Measurements from ENCODE around the gene TXNRD1.
"Not testable (repeated sequence)": the region's sequence is repeated elsewhere in the genome, so short reads cannot be mapped to it uniquely, and the experiment has no call there.

Gene TXNRD1

DNA sequence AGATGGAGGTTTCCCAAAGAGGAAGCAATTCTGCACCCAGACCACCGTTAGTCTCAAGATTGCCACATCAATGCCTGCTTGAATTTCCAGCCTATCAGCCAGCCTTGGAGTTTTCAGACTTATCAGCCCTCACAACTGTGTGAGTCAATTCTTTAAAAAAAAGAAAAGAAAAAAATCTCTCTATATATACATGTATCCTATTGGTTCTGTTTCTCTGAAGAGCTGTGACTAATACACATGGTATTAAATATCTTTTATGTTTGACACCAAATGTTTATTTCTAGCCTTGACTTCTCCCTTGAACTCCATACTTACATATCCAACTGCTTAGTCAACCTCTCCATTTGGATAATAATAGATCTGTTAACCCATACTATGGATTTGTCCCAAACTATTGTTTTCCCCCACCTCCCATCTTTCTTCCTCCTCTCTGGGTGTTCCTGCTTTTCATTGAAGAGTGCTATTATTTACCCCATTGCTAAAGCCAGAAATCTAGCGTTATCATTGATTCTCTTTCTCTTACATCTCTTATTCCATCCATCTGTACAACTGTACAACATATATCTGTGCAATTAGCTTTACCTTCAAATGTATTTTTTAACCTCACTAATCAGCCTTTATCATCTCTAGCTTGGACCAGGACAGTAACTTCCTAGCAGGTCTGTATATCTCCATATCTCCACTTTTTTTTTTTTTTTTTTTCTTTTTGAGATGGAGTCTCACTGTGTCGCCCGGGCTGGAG, 65.3 kb downstream of the TXNRD1 start:
- no peak for DNase-seq (ENCODE audit: low spot score)

DNA sequence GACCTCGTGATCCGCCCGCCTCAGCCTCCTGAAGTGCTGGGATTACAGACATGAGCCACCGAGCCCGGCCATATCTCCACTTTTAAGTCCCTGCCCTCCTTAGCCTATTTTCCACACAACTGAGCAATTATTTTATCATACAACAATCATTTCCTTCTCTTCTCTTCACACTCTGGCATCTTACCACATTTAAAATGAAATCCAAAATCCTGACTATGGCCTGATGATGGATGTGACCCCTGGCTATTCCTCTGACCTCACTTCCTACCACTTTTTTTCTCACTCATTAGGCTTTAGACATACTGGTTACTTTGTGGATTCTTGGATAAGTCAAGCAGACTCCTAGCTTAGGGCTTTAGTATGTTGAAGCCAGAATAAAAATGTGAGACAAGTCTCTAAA, 66.1 kb downstream of the TXNRD1 start:
- DNase-seq (ENCODE audit: low spot score) = no peak

DNA sequence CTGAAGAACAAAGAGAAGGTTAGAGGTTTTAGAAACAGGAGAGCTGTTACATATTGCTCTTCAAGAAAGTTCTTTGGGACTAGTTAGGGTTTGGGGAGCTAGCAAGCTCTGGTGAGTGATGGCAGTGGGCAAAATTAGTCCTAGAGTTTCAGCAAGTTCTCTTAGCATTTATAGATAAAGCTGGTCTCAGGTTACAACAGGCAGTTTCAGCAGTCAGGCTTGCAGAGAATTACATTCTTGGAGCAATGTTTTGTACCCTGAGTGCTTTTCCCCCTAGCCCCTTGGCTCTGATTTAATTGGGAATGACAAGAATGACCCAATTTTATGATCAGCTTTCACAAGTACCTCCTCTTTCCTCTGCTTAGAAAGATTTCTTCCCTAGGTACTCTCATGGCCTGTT, 66.5 kb downstream of the TXNRD1 start:
- DNase-seq (ENCODE audit: low spot score) = no peak

DNA sequence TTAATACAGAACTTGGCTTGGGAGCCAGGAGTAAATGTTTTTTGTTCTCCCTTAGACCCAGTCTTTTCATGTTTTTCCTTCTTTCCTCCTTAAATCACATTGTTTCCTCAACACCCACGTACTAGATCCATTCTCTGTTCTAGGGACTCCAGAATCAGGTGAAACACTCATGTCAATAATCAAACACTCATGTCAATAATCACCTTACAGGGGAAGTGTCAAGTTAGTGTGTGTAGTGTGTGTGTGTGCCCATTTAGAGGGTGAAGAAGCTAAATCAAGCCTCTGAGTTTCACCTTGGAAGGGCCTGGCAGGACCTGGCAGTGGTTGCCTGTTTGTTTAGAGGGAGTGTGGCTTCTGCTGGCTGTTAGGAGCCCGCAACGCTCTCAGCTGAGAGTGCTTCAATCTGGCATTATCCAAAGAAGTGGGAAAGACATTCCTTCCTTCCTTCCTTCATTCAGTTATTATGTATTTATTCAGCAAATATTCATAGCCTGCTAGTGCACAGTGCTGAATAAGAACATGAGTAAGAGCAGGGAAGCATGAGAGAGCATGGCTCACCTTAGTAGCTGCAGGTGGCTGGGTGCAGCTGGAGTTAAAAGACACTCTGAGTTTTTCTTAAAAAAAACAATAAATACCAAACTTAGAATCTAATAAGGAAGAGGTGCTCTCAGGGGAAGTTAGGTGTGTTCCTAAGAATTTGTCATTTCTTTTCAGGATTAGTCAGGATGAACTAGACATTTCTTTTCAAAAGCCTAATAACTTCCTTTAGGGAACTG, 70.3 kb downstream of the TXNRD1 start:
- no peak for DNase-seq (ENCODE audit: low spot score)

DNA sequence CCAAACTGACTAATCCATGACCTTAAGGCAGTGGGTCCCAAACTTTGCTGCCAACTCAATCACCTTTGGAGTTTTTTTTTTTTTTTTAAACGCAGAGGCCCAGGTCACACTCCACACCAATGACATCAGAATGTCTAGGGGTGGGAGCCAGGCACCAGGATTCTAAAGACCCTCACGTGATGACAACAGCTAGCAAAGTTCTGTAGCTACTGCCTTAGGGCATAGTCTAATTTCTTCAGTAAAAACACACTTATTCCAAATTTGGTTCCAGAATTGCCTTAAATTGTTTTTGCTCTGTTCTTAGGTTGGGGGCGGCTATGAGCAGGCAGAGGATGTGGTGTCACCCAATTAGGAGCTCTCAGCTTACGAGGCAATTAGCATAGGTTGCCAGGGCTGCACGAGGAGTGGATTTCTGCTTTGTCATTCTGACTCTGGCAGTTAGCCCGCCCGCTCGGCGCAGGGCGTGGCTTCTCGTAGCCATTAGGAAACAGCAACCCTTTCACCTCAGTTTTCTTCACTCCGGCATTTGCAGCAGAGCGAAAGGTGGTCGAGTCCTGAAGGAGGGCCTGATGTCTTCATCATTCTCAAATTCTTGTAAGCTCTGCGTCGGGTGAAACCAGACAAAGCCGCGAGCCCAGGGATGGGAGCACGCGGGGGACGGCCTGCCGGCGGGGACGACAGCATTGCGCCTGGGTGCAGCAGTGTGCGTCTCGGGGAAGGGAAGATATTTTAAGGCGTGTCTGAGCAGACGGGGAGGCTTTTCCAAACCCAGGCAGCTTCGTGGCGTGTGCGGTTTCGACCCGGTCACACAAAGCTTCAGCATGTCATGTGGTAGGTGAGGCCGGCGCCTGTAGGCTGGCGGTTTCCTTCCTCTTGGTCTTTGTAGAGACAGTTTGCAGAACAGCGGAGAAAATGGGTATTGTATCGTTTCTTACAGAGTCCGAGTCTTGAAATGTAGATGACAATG, 71.2 kb downstream of the TXNRD1 start:
- DNase-seq (ENCODE audit: low spot score) = peak; percentile 82

DNA sequence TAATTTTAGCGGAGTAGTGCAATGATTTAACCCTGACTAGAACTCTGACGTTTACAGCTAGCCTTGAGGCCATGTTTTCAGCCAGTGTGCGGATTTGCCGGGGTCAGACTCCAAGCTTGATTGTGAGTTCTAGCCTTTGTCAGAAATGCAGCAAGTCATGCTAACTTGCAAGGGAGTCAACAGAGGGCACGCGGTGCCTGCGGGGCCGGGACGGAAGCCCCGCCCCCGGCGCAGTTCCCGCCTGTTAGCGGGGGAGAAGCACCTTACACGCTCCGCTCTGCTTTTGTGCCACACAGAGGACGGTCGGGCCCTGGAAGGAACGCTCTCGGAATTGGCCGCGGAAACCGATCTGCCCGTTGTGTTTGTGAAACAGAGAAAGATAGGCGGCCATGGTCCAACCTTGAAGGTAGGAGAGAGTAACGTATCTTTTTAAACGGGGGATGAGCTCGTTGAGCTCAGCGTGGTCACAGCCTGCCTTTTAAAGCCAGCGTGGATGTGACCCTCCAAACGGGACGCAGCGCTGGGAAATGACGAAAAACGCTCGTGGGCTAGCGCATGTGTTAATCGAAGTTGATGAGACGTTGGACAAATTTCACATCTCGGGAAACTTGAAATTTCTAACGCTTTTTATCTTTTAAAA, 73.2 kb downstream of the TXNRD1 start:
- peak; percentile 83 for DNase-seq (ENCODE audit: low spot score)

DNA sequence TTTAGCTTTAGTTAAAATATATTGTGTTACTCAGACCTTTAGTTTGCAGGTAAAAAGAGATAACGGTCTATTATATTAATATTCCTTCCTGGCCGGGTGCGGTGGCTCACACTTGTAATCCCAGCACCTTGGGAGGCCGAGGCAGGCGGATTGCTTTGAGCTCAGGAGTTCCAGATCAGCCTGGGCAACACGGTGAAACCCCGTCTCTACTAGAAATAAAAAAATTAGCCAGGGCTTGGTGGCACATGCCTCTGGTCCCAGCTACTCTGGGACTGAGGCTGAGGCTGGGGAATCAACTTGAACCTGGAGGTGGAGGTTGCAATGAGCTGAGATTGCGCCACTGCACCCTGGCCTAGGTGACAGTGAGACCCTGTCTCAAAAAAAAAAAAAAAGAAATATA, 74.7 kb downstream of the TXNRD1 start:
- DNase-seq (ENCODE audit: low spot score) = no peak

DNA sequence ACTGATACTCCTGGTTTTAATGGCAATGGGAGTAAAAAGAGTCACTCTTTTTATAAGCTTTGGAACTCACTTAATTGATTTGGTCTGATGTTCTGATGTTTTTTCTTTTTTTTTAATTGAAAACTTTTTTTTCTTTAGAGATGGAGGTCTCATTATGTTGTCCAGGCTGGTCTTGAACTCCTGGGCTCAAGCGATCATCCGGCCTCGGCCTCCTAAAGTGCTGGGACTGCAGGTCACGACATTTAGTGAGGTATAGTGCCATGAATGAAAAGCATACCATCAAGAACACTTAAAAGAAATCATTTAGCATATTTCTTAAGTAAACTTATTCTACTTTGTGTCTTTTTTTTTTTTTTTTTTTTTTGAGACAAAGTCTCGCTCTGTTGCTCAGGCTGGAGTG, 75.3 kb downstream of the TXNRD1 start:
- DNase-seq (ENCODE audit: low spot score) = no peak

DNA sequence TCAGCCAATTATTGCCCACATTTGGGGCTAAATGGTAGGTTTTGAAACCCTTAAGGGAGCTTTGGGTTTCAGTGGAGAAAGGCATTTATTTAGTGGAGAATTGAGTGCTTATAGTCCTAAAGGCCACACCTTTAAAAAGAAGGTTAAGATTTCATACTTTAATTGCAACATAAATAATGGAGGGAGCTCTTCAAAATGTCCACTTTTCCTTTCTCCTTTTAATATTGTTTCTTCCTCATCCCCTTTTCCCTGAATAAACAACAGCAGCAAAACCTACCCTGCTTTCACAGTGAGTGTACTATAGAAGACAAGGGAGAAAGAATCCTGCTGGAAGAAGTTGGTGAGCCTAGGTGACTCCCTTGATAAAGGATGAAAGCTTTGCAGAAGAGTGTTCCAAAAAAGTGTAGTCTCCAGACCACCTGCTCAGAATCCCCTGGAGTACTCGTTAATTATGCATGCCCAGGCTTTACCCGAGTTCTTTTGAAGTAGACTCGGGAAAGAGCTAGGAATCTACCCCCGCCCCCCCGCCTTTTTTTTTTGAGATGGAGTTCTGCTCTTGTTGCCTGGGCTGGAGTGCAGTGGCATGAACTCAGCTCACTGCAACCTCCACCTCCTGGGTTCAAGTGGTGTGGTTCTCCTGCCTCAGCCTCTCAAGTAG, 76.4 kb downstream of the TXNRD1 start:
- no peak for DNase-seq (ENCODE audit: low spot score)

DNA sequence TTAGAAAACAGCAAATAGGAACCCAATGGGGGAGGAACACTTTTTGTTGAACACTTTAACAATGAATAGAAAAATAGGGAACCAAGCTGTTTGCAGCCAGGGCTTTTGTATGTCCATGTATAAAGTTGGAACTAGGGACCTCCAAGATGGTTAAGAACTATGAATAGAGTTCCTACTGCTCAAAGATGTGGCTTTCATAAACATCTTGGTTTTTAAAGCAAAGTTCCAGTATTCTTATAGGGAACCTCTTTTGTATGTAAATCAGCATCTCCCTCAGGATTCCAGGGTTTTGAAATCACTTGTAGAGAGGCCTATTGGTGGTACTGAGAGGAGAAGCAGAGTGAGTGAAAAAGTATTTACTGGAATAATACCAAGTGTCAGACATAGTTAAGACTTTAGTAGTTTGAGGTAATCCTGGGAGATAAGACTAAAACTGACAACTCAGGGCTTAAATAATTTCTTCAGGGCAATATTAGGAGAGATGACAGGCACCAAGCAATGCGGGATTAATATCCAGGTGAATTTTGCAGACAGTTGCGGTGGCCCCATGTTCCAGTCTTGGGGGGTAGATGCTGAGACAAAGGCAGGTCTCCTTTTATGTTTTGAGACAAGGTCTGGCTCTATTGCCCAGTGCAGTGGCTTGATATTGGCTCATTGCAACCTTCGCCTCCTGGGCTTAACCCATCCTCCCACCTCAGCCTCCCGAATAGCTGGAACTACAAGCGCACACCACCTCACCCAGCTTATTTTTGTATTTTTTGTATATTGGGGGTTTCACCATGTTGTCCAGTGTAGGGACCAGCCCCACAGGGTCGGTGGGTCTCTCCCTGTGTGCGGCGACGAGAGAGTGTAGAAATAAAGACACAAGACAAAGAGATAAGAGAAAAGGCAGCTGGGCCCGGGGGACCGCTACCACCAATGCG, 77.6 kb downstream of the TXNRD1 start:
- no peak for DNase-seq (ENCODE audit: low spot score)

DNA sequence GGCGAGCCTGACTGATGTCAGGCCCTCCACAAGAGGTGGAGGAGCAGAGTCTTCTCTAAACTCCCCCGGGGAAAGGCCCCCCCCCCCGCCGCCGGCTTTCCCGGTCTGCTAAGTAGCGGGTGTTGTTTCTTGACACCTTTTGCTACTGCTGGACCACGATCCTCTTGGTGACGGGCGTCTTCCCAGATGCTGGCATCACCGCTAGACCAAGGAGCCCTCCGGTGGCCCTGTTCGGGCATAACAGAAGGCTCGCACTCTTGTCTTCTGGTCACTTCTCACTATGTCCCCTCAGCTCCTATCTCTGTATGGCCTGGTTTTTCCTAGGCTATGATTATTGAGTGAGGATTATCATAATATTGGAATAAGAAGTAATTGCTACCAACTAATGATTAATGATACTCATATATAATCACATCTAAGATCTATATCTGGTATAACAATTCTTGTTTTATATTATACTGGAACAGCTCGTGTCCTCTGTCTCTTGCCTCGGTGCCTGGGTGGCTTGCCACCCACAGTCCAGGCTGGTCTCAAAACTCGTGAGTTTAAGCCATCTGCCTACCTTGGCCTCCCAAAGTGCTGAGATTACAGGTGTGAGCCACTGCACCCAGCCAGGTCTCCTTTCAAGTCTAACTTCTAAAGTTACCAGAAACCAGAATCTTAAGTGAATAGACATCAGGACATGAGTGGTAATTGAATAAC, 78.7 kb downstream of the TXNRD1 start:
- DNase-seq (ENCODE audit: low spot score) = not testable (repeated sequence)

DNA sequence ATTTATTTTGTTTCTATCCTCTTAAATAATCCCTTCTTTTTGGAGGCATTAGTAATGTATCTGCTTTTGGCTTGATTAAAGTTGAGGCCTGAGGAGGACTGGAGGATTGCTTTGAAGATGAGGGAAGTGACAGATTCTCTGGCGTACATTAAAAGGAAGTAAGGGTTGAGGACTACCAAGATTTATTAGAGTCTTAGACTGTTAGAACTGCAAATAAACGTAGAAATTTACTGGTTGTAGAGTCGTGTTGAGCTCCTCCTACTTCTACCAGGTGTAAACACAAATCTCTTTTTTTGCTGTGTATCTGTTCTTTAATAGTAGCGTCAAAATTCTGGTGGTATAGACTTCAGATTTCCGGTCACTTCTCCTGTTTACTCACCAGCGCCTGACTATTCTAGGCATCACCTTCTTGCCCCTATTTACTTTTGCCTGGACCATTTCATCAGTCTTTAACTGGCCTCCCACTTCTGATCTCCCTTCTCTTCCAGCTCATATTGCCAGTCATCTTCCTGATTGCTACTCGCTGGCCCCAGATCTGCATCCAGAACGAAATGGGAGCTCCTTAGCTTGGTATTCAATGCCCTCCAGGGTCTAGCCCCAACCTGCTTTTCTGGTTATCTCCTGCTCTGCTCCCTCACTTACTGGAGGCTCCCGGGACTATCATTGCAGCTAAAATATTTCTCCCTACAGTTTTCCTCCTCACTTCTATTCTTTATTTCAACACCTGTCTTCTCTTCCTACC, 79.5 kb downstream of the TXNRD1 start:
- no peak for DNase-seq (ENCODE audit: low spot score)

DNA sequence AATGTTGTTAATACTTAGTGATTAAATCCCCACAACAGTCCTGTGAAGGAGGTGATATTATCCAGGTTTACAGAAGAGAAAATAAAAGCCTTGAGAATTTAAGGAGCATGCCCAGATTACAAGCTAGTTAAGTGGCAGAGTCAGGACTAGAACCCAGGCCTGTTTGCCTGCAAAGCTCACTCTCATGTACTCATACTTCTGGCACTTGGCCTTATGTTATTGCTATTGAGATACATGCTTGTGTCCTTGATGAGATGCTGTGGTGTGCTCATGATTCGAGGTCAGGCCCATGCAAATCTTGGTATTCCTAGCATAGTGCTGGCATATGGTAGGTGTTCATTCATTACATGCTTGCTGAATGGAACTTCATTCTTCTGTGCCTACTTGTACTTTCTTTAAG, 80.4 kb downstream of the TXNRD1 start:
- no peak for DNase-seq (ENCODE audit: low spot score)

DNA sequence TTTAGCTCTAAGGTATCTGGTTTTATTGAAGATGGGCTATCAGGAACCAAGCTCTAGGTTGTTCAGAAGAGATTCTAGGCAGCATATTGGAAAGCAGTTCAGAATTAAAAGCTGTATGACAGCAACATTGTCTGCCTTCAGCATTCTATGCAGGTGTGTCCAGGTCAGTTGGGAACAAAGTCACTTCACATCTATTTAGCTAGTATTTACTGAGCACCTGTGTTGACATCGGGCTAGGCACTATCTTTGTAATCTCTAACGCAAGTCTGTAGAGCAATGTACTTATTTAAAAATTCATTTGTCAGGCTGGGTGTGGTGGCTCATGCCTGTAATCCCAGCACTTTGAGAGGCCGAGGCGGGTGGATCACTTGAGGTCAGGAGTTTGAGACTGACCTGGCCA, 81.1 kb downstream of the TXNRD1 start:
- no peak for DNase-seq (ENCODE audit: low spot score)

DNA sequence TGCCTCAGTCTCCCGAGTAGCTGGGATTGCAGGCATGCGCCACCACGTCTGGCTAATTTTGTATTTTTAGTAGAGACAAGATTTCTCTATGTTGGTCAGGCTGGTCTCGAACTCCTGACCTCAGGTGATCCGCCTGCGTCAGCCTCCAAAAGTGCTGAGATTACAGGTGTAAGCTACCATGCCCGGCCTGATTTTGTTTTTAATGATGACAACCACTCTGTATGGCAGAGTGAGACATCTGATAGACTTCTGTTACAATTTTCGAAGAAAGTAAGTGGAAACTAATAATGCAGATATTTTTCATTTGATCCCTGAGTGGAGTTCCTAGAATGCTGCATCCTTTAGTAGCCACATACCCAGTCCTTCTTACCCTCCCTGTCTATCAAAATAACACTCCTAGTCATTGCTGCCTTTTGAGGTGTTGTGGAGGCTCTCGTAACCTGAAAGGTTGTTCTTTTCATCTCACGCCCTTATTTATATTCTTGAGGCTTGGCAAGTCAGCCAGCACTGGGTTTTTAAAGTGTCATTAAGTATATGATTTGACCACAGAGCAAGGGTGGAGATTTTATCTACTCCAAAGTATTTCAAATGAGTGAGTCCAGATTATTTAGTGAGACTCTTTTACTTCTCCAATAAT, 82.0 kb downstream of the TXNRD1 start:
- no peak for DNase-seq (ENCODE audit: low spot score)

DNA sequence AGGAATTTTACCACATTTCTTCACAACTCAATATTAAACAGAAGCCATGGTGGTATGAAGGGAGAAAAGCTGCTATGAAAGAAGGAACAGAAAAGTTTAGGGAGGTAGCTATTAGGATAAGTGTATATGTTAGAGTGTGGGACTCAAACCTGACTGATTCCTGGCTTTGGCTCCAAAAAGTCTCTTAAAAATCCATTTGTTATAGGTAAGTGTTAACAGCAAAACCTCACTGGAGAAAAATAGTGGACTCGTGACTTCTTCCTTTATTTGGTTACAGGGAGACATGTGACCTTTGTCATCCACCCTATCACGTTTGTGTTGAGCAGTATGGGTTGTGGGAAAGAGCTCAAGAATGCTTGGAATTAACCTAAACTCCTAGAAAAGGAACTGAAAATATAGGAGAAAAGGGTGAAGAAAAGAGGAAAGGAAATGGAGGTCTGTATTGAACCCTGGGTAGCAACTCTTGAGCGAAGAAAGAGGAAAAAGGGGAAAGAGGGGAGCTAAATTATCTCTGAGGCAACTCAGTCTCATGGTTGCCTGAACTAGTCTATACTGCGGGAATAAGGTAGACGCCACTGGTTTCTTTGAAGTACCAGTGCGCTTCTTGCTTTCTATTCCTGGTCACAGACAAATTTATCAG, 84.4 kb downstream of the TXNRD1 start:
- DNase-seq (ENCODE audit: low spot score) = no peak

DNA sequence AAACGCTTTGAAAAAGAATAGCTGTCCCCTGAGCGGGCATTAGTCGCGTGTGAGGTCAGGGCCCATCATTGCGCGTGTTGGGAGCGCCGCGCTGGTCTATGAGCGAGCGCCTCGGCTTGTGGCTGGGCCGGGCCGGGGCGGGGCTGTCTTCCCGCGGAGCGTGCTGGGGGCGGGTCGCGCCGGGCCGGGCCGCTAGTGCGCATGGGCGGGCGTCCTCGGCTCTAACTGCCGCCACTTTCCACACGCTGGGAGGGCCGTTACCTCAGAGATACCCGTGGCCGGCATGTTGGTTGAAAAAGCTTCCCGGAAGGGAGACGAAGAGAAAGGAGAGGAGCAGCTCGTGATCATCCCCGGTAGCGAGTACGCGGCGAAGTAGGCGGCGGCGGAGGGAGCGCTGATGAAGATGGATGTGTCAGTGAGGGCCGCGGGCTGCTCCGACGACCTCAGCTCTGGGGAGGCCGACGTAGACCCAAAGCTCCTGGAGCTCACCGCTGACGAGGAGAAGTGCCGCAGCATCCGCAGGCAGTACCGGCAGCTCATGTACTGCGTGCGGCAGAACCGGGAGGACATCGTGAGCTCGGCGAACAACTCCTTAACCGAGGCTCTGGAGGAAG, 88.1 kb downstream of the TXNRD1 start, which contains the start of gene EID3:
Gene EID3, plus strand, starts transcription at position 202 of the 614 bp plus-strand sequence. Its CDS starts 196 bp downstream, at position 398.
- no peak for DNase-seq (ENCODE audit: low spot score)

Data from HuH-7 (cell line).